ENCODE data around the gene OR6S1.
"Not testable (repeated sequence)": the region's sequence is repeated elsewhere in the genome, so short reads cannot be mapped to it uniquely, and the experiment has no call there.

Gene OR6S1

DNA sequence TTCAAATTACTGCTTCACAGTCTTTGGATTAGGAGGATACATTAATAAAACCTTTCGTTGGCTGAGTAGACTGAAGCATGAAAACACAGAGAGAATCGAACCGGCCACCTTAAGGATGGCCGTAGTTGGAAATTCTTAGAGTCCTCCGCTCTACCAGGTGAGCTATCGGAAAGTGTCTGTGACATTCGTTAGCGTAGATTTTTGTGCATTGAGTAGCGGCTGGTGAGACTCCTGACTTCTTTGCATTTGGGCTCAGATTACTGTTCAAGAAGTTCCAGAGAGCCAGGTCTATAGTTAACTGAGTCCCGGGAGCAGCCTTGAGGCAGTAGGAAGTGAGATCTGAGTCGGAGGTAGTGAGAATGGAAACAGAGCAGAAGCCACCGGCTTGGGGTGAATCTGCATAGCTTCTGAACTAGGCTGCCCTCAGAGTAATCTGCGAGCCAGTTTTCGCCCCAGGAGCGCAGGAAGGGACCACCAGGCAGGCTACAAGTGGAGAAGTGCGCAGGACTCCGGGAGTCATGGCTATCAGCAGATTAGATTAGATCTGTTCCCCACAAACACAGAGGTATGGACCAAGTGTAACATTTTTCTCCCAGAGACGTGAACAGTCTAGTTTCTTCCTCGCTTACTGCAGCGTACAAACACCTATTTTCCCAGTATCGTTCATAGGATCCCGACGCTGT, 11.0 kb downstream of the OR6S1 start:
- DNase-seq, result no peak

DNA sequence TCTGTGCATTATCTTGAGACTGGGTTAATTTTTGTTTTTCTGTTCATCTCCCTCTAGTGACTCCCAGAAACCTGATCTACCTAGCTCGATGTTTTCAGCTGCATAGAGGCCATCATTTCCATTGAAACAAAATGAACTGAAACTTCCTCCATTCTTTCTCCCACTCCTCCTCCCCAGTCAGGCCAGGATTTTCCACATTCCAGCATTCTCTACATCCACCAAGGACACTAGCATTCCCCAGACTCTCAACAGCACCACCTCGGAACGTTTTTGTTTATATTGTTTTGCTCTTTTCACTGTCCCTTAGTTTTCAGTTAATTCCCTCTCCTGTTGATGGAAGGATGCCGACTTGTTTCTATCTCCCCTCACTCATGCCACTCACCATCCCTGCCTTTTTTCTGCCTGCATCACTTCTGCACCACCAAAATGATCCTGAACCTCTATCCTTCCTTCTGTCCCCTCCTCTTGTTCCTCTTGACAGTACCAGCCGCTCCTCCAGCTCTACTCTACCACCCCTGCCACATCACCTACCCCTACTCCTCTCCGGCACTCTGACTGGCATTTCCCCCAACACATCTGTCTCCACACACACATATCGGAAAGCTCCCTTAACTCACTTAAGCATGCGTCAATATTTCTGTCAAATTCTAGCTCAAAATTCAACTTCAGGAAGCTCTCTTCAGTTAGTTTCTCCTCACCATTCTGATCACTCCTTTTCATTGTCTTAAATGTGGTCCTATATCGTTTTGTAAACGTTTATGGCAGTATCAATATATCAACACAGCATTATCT, 13.2 kb downstream of the OR6S1 start:
- DNase-seq, result no peak

- DNase-seq, result no peak
Observed at GRCh38 chr14:20627346-20628027, 14.0 kb downstream of the OR6S1 start.

DNA sequence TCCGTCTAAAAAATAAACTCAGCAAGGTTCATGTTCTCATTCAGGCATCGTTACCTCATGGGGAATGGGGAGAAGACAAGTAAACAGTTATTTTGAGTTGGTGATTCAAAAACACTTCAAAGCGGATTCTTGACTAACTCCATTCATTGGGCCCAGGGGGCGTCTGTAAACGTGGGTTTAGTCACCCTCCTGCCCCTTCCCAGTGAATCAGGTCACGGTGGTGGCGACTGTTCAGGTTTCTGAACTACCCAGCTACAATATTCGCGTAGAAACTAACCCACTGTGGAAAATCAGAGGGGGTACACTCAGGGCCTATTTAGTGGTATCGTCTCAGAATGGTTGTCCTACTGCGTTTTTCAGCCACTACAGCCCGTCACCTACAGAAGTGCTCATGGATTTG, 15.2 kb downstream of the OR6S1 start:
- no peak for DNase-seq

DNA sequence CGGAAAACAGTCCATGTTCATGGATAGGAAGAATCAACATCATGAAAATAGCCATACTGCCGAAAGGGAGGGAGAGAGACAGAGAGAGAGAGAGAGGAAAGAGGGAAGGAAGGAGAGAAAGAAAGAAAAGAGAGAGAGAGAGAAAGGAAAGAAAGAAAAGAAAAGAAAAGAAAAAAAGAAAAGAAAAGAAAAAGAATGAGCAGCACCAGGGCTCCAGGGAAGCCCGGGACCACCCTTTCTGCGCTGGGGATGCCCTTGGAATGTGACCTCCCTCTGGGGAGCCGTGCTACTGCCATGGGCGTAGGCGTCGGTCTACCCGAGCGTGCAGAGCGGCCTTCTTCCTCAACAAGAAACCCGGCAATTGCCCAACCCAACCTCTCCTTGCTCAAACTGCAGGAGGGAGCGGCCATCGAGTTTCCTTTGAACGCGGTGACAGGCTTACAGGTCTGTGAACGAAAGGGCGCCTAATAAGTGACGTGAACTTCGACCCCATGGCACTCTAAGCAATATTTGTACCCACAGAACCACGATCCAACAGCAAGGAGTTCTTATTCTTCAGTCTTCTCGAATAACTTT, 16.9 kb downstream of the OR6S1 start:
- DNase-seq, result no peak

DNA sequence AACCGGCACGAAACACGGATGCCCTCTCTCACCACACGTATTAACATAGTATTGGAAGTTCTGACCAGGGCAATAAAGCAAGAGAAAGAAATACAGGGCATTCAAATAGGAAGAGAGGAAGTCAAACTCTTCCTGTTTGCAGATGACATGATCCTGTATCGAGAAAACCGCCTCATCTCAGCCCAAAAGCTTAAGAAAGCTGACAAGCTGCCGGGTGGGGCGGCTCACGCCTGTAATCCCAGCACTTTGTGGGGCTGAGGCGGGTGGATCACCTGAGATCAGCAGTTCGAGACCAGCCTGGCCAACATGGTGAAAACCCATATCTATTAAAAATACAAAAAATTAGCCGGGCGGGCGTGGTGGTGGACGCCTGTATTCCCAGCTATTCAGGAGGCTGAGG, 17.7 kb downstream of the OR6S1 start:
- DNase-seq, result no peak

GRCh38 chr14:20622816-20623291, 18.6 kb downstream of the OR6S1 start:
- DNase-seq, result no peak

DNA sequence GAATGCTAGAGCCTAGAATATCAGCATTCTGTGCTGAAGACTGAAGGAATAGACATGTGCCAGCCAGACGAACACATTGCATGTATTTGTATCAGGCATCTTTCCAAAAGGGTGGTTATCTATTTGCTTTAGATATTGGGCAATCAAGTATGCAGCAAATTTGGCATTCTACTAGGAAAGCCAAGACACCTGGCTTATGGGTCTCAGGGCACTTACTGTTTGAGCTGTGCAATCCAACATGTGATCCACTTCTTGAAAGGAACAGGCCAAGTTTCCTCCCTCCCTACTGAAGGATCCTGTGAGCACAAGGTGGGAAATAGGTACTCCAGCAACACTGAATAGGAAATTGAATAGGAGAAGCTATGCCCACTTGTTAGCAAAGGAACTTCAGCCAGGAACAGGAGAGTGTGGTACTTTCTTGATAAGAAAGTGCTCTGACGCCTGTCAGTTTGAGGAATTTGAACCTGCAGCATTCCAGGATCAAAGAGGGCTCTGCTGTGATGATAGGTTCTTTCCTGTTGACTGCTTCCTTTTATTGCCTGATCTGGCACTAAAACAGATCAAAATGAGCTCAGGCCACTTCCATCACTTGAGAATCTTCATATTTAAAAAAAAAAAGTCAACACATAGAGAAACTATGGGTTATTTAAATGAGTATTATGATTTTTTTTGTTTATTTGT, 20.6 kb downstream of the OR6S1 start:
- no peak for DNase-seq

GRCh38 chr14:20619688-20620087, 21.8 kb downstream of the OR6S1 start:
- not testable (repeated sequence) for DNase-seq

DNA sequence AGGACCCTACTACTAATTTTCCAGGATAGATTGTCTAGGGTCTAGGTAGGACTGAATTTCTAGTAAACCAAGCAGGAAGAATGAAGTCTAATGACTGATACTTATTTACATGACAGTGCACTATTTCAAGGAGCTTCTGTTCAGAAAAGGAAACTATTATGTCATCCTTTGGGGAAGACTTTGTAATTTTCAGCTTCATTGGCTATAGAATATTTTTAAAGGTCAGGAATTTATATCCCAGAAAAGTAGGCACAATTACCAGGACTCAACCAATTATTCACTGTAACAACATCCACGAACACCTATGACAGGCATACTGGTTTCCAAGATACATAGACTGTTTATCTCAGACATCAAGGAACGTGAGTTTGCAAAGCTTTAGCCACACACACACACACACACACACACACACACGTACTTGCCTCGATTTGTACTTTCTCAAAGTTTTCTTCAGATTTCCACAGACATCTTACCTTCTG, 23.2 kb downstream of the OR6S1 start:
- no peak for DNase-seq

DNA sequence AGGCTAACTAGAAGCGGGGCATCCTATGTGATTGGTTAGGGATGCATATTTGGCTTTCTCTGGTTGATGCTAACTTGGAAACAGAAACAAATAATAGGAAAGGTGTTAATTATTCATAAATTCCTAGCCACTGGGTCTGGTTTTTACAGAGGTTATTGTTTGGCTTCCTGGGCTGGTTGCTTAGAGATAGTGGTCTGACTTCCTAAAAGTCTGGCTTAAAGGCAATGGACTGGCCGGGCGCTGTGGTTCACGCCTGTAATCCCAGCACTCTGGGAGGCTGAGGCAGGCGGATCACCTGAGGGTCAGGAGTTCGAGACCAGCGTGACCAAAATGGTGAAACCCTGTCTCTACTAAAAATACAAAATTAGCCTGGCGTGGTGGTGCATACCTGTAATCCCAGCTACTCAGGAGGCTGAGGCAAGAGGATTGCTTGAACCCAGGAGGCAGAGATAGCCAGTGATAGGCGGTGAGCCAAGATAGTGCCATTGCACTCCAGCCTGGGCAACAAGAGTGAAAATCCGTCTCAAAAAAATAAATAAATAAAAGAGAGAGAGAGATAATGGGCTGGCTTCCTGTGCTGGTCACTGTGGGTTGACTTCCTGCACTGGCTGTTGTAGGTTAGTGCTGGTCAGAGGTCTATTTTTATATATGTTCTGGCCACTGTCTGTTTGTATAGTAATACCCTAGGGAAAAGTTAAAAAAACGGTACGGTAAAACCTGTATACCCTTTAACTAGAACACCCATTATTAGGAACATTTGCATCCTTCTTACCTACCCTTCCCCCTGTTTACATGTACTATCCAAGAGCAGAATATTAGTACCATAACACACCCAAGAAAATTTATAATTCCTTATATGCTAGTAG, 24.1 kb downstream of the OR6S1 start:
- DNase-seq, result no peak

GRCh38 chr14:20615996-20616395, 25.5 kb downstream of the OR6S1 start:
- DNase-seq, result no peak

DNA sequence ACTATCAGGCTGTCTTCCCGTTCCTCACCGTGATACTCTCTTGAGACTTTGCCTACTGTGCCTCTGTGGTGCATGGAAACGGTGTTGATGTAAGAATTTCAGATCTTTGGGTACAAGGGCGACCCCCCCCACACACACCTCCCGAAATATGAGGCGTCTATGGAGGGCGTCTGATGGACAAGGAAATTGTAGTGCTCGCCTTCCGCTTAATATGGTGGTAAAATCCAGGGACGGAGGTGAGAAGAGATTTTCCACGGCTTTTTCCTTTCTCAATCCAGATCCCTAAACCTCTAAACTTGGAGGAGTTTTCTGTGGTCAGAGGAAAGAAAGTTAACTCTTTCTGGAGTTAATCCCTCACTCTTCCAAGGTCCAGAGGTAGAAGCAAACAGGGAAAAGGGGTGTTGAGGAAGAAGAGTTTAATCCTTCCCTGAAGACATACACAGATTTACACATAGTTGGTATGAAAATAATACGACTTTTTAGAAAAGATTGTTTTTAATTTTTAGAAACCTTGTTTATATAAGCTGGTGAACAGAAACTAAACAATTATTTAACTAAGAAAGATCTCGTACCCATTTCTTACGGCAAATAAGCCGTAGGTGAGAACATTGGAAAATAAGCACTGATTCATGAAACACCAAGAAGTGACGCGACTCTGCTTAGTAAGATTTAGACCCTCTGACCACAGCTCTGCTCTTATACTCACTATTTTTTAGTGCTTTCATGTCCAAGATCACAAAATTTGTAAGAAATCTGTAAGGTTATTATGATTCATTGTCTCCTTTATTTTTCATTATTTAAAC, 27.3 kb downstream of the OR6S1 start:
- no peak for DNase-seq

DNA sequence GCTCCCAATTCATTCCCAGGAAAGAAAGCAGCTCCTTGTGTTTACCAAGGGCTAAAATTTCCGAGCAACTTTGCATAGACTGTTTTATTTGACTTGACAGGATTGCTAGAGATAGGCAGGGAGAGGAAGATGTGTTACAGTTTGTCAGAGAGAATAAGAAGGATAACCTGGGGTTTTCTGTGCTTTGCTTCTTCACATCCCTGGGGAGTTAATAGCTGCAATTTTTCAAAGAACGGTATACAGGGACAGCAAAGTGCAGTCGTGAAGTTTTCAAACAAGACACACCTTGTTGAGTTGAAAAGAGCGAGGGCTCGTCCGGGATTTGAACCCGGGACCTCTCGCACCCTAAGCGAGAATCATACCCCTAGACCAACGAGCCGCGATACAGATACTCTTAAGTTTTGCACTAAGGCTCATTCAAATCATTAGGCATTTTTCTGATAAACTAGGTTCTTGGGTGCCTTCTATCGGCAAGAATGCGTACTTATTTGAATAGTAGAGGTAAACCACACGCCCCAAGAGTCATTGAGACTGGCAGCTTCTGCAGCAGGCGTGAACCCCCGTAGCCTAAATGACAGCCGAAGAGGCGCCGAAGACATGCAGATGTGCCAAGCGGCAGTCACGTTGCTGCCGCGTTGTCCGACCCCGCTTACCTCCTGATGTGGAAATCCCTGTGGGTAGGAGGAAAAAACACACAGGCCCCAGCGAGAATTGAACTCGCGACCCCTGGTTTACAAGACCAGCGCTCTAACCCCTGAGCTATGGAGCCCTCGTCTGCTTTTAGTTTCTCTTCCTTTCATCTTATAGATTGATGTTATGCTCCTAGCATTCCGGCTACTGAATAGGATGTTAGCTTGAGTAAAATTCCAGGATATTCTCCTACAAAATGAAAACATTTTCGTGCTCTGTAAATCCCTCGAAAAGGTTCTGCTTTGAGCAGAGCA, 28.1 kb downstream of the OR6S1 start:
- DNase-seq, result peak; percentile 82

DNA sequence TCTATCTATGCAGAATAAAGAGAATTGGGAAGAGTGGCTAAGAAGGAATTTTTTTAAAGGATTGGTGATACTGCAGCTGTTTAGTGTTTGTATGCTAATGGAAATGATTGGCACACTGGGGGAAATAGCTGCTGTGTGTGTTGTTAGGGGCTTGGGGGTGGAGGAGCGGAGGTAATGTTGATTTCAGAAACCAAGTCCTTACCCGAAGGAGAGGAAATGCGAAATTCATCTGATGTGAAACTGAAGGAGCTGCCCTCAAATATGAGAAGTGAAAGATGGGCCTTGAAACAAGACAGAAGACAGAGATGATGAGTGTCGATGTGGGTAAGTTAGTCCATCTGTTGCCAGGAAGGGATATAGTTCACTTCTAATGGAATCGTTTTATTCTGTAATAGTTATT, 29.1 kb downstream of the OR6S1 start:
- DNase-seq, result no peak

GRCh38 chr14:20611277-20611676, 30.2 kb downstream of the OR6S1 start:
- DNase-seq, result no peak

DNA sequence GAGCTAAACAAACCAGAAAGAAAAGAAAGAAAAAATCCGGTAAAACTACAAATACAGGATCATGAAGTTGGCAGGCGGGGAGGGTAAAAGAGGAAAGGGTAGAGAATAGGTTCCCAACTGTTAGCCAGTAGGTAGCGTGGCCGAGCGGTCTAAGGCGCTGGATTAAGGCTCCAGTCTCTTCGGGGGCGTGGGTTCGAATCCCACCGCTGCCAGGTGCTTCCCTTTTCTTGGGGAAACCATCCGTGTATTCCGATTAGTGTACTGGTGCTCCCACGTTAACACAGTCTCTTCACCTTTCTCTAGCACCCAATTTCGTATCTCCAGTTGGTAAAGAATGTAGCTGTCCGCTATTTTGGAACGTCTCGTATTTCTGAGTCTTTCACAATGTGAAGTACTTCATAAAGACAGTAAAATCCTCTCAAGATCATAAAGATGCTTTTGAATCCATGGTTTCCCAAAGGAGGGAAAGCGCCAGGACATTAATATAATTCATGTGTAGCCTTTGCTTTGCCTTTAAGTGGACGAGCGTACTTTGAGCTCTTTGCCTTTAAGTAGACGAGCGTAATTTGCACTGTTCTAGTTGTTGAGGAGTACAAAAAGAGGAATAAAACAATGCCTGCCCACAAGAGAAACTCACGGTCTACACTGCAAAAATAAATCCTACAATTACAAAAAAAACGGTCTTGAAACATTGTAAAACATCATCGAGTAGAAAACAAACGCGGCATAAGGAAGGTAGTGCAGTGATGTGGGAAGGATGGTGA, 31.3 kb downstream of the OR6S1 start:
- DNase-seq, result peak; percentile 76

GRCh38 chr14:20609215-20610001, 32.1 kb downstream of the OR6S1 start:
- DNase-seq, result peak; percentile 38

All from stimulated activated CD4-positive, alpha-beta T cell treated with anti-CD3 and anti-CD28 coated beads, Interleukin-12 subunit alpha, Interleukin-12 subunit beta, amount 100 ng/mL, for 4 hours (primary cell).